GM21526 (cell line): Measurements from ENCODE around the gene PDE4A.
A peak's percentile ranks its signal among the peaks of the same experiment; 100 is the strongest.
"Not testable (repeated sequence)": the region's sequence is repeated elsewhere in the genome, so short reads cannot be mapped to it uniquely, and the experiment has no call there.

ENCODE experiments used
- ATAC-seq: cut with Tn5 transposase; IDR thresholded peaks from one replicate; pipeline ENCODE4 v1.9.1; 2021; ENCODE audit warnings: moderate library complexity; ENCODE audit not compliant: unreplicated experiment, low FRiP score

PDE4A gene

GRCh38 chr19:10461047-10461949, 41.0 kb downstream of the PDE4A start:
- peak; percentile 59 for ATAC-seq

GRCh38 chr19:10462042-10462441, 41.7 kb downstream of the PDE4A start:
- not testable (repeated sequence) for ATAC-seq

GRCh38 chr19:10462557-10462956, 42.2 kb downstream of the PDE4A start:
- no peak for ATAC-seq

DNA sequence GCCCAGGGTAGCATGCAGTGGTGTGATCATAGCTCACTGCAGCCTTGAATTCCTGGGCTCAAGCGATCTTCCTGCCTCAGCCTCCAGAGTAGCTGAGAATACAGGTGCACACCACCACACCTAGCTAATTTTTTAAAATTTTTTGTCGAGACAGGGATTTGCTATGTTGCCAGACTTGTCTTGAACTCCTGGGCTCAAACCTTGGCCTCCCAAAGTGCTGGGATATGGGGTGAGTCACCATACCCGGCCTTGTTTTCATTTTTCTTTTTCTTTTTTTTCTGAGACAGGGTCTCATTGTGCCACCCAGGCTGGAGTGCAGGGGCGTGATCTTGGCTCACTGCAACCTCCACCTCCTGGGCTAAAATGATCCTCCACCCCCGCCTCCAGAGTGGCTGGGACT, 44.1 kb downstream of the PDE4A start:
- no peak for ATAC-seq

- ATAC-seq: no peak
Observed at GRCh38 chr19:10467104-10467706, 46.9 kb downstream of the PDE4A start.

GRCh38 chr19:10468133-10468532, 47.8 kb downstream of the PDE4A start:
- ATAC-seq: no peak

GRCh38 chr19:10471909-10472308, 51.6 kb downstream of the PDE4A start:
- ATAC-seq: no peak

DNA sequence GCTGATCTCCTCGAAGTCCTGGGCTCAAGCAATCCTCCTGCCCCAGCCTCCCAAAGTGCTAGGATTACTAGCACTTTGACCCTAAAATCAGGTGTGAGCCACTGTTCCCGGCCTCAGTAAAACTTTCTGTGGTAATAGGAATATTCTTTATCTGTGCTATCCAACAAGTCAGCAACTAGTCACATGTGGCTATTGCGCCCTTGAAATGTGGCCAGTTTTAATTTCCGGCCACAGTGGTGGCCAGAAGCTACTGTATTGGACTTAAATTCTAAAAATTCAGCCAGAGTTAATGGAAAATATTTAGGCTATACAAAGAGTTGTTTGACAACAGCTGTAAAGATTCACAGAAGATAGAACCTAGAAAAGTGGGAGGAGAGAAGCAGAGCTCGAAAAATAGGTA, 52.9 kb downstream of the PDE4A start:
- no peak for ATAC-seq

- no peak for ATAC-seq
Observed at GRCh38 chr19:10474962-10475451, 54.7 kb downstream of the PDE4A start.

- no peak for ATAC-seq
Observed at GRCh38 chr19:10478476-10478875, 58.1 kb downstream of the PDE4A start.

DNA sequence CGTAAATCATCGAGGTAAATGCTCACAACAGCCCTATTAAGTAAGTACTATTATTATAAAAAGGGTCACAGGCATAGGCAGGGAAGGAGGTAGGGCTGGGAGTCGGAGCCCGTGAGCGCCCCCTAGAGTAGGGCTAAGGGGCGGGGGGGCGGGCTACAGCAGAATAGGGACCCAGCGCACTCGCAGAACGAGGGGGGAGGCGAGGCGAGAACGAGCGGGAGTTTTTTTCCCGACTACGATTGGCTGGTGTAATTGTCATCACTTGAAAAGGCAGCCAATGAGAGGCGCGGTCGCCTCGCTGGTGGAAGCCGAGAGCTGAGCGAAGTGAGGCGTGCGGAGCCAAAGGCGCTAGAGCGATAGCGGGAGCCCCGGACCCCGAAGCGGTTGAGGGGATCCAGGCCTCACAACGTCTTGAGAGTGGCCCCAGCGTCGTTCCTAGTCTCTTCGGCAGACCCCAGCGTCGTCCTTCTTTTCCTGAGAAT, 58.6 kb downstream of the PDE4A start:
- ATAC-seq: no peak

GRCh38 chr19:10486551-10486950, 66.2 kb downstream of the PDE4A start:
- no peak for ATAC-seq

DNA sequence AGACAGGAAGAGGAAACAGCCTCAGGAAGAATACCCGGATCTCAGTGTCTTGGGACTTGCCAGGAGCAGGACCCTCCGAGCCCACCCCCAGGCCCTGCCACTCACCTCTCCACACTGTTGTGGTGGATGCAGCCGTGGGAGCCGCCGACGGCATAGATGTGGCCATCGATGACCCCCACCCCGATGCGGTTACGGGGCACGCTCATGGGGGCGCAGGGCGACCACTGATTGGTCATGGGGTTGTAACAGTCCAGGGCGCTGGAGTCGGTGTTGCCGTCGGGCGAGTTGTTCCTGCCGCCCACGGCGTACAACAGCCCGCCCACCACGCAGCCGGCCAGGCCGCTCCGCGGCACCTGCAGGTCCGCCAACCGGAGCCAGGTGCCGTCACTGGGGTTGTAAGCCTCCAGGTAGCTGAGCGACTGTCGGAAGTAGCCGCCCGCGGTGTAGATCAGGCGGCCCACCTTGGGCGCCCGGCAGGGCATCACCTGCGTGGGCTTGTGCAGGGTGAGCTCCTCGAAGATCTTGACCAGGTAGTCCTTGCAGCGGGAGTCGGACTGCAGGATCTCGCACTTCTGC, 71.2 kb downstream of the PDE4A start:
- ATAC-seq: no peak

DNA sequence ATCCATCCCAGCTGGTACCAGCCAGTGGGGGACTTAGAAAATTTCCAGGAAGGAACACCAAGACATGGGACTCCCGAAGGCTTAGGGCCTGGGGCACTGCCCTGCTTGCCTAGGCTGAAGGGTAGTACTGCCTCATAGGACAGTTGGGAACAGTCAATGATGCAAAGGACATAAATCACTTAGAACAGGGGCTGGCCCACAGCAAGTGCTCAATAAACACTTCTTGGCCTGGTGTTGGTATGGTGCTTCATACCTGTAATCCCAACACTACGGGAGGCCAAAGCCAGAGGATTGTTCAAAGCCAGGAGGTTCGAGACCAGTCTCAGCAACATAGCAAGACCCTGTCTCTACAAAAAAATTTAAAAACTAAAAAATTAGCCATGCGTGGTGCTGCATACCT, 77.0 kb downstream of the PDE4A start:
- no peak for ATAC-seq

DNA sequence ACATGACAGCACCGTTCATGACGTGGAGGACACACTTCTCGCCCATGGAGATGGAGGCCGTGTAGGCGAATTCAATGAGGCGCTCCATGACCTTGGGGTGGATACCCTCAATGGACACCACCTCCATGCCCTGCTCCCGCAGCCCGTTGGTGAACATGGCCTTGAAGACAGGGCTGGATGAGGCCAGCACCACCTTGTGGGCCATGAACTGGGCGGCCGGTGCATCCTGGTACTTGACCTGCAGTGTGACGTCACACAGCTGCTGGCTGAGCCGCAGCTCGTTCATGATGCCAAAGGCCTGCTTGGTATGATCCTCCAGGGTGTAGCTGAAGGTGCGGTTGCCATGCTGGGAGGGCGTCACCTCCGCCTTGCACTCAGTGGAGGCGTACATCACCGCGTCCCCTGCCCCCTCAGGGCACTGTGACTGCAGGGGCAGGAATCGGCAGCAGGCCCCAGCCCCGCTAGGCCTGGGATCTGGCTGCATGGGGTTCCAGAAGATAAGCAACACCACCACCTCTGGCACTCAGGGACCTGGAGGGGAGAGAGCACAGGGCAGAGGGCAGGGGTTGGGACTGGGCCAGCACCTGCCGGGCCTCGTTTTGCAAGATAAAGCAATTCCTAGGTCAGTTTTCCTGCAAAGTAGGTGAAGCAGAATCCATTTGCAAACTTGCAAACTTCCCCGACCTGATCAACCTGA, 79.4 kb downstream of the PDE4A start:
- ATAC-seq: no peak

DNA sequence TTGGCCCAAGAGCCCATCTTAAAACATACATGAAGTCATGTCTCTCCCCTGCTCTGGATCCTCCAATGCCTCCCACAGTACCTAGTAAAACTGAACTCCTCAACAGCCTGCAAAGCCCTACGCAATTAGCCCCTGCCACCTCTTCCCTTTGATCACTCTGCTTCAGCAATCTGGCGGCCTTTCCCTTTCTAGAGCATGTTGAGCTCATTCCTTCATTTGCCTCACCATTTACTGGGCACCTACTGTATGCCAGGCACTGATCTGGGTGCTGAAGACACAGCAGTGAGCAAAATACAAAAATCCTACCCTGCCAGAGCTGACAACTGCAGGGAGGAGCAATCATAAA, 79.9 kb downstream of the PDE4A start:
- ATAC-seq: no peak

- ATAC-seq: peak; percentile 28
Observed at GRCh38 chr19:10501971-10502523, 81.7 kb downstream of the PDE4A start.

DNA sequence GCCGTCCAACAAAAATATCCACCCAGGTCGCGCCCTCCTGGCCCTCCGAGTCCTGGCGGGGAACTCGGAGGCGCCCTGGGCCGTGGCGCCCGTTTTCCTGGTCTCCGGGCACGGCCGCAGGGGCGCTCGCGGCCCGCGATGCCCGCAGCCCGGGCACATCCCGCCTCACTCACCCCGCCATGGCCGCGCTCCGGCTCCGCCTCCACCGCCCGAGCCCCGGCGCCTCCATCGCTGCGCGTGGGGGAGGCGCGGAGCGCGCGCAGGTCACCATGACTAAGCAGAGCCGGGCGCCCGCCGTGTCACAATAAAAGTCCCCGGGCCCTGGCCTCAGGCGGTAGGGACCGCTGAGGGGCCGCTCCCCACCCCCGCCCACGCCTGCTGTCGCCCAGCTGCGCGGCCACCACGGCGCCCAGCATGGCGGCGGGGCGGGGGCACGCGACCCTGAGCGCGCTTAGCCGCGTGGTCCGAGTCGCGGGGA, 82.2 kb downstream of the PDE4A start:
- ATAC-seq: peak; percentile 72

GRCh38 chr19:10503002-10503789, 82.9 kb downstream of the PDE4A start, which contains the start of gene KEAP1:
TSS of gene KEAP1 (minus strand) at chr19:10503356. CDS start at chr19:10500033, 3,323 bp downstream.
- peak; percentile 12 for ATAC-seq
